ENCODE measurements around the gene ARID4B.

- TF ChIP-seq CTCF (IDR thresholded peaks at IDR 0.05; ENCODE audit: low read depth, low read length) (no peak), EZH2phosphoT487 (IDR thresholded peaks at IDR 0.05; ENCODE audit: low read depth) (no peak)
Measured at GRCh38 chr1:235213752-235214151, 114.2 kb downstream of the ARID4B start.
